ENCODE results near the gene CACNA1A.

Gene CACNA1A

GRCh38 chr19:13506471-13506820 lies at the start of gene CACNA1A:
Gene CACNA1A, minus strand, starts transcription at chr19:13506479. Its CDS starts 255 bp downstream, at chr19:13506224.
- TF ChIP-seq CTCF (conservative IDR thresholded peaks at IDR 0.05; ENCODE audit: low read depth, low read length), result no peak
- no peak for DNase-seq (ENCODE audit: low read depth)
- no peak within 1 kb of the TSS for H3K4me3 ChIP-seq (ENCODE audit: low read length)

- no peak overlapping the region for H3K4me3 ChIP-seq (ENCODE audit: low read length)
- no peak for TF ChIP-seq CTCF (conservative IDR thresholded peaks at IDR 0.05; ENCODE audit: low read depth, low read length)
- DNase-seq (ENCODE audit: low read depth), result no peak
Observed at GRCh38 chr19:13554506-13555240, 48.4 kb upstream of the CACNA1A start.

GRCh38 chr19:13553880-13554400 lies 47.7 kb upstream of the CACNA1A start:
- no peak overlapping the region for H3K4me3 ChIP-seq (ENCODE audit: low read length)
- no peak for TF ChIP-seq CTCF (conservative IDR thresholded peaks at IDR 0.05; ENCODE audit: low read depth, low read length)
- DNase-seq (ENCODE audit: low read depth), result no peak

GRCh38 chr19:13548131-13548530 lies 41.9 kb upstream of the CACNA1A start:
- no peak overlapping the region for H3K4me3 ChIP-seq (ENCODE audit: low read length)
- TF ChIP-seq CTCF (conservative IDR thresholded peaks at IDR 0.05; ENCODE audit: low read depth, low read length), result no peak
- no peak for DNase-seq (ENCODE audit: low read depth)

GRCh38 chr19:13547102-13547501 lies 40.8 kb upstream of the CACNA1A start:
- H3K4me3 ChIP-seq (ENCODE audit: low read length), result no peak overlapping the region
- DNase-seq (ENCODE audit: low read depth), result no peak
- TF ChIP-seq CTCF (conservative IDR thresholded peaks at IDR 0.05; ENCODE audit: low read depth, low read length), result no peak

- DNase-seq (ENCODE audit: low read depth), result no peak
- no peak overlapping the region for H3K4me3 ChIP-seq (ENCODE audit: low read length)
- no peak for TF ChIP-seq CTCF (conservative IDR thresholded peaks at IDR 0.05; ENCODE audit: low read depth, low read length)
Observed at GRCh38 chr19:13544423-13544822, 38.1 kb upstream of the CACNA1A start.

GRCh38 chr19:13541554-13541953 lies 35.3 kb upstream of the CACNA1A start:
- TF ChIP-seq CTCF (conservative IDR thresholded peaks at IDR 0.05; ENCODE audit: low read depth, low read length), result no peak
- H3K4me3 ChIP-seq (ENCODE audit: low read length), result no peak overlapping the region
- DNase-seq (ENCODE audit: low read depth), result no peak

Measured in retinal pigment epithelial cell (primary cell).